HepG2 (cell line): Measurements from ENCODE around the gene ITGB6. TPM values are rescaled to one million over a fixed set of nuclear protein-coding genes. Genes with fewer than 3 reads are reported as not detected.

Experiments
- ATAC-seq: fragments of 200-7000 bp; cut with Tn5 transposase; 3 replicates; pipeline ENCODE4 v1.9.1; 2020; ENCODE audit warnings: mild to moderate bottlenecking, moderate library complexity
- BruUV-seq: library from RNA; stranded (reverse); fragments of 400-500 nt; replicated peaks from 2 replicates; lab custom pipeline; 2021; lab: Mats Ljungman, UMichigan
- CTCF ChIA-PET: fragments of 300-600 bp; formaldehyde crosslinking; extraction: SDS; loops from one replicate; lab custom pipeline; 2021; ENCODE audit warnings: low total read pairs, inconsistent platforms, low intra/inter-chr PET ratio; lab: Yijun Ruan, JAX
- POLR2A ChIA-PET: fragments of 350-600 bp; sonication (Branson Sonifier 250); formaldehyde crosslinking; loops from one replicate; lab custom pipeline; 2020; ENCODE audit warnings: antibody characterized with exemption, inconsistent platforms; lab: Yijun Ruan, JAX
- DNase-seq: peaks from one replicate; pipeline ENCODE4 v3.0.0-alpha.2; 2015; ENCODE audit warnings: low spot score
- FAIRE-seq: peaks from 3 replicates; lab custom pipeline; 2011; peaks lifted over from hg19 to GRCh38; lab: Jason Lieb, UNC
- H2AFZ ChIP-seq: one replicate; pipeline ENCODE4 v1.6.1; 2011; ENCODE audit warnings: low read length, inconsistent platforms
- H3K27ac ChIP-seq: fragments of 300-600 bp; 3 replicates; pipeline ENCODE4 v1.8.0; 2011; ENCODE audit warnings: mixed run types, mild to moderate bottlenecking, mixed read lengths, low read length, inconsistent platforms; ENCODE audit not compliant: insufficient read depth; ENCODE audit errors: extremely low read length
- H3K27me3 ChIP-seq, 2 experiments: fragments of 200-600 bp in 1 of 2; 2 replicates in 1 of 2; 3 replicates in 1 of 2; pipeline versions ENCODE4 v1.6.0 to v1.8.0; 2011; ENCODE audit warnings: low read length in 2 of 2, mild to moderate bottlenecking in 2 of 2, moderate library complexity in 2 of 2, inconsistent platforms in 1 of 2; ENCODE audit not compliant: insufficient read depth in 2 of 2, control insufficient read depth in 1 of 2
- H3K36me3 ChIP-seq, 2 experiments: fragments of 200-600 bp in 1 of 2; replicated peaks in 1 of 2; 2 replicates in 1 of 2; 3 replicates in 1 of 2; pipeline versions ENCODE4 v1.5.1 to v1.8.0; 2011; ENCODE audit warnings: low read length in 2 of 2, inconsistent platforms in 1 of 2; ENCODE audit not compliant: insufficient read depth in 2 of 2, control insufficient read depth in 1 of 2
- H3K4me1 ChIP-seq: 2 replicates; pipeline ENCODE4 v1.5.1; 2012; ENCODE audit warnings: low read length, inconsistent platforms; ENCODE audit not compliant: insufficient read depth
- H3K4me2 ChIP-seq: 2 replicates; pipeline ENCODE4 v1.6.0; 2011; ENCODE audit warnings: low read depth, low read length, inconsistent platforms
- H3K4me3 ChIP-seq, 3 experiments: fragments of 200-600 bp in 1 of 3; sonication (generic), shearing (Covaris generic) in 1 of 3; replicated peaks in 1 of 3; 2 replicates each; pipeline ENCODE4 v1.5.1; 2011 to 2016; ENCODE audit warnings: low read length in 3 of 3, inconsistent platforms in 2 of 3, low read depth in 2 of 3, mild to moderate bottlenecking in 2 of 3, control low read depth in 1 of 3, mixed read lengths in 1 of 3; ENCODE audit not compliant: insufficient read depth in 1 of 3
- H3K79me2 ChIP-seq: one replicate; pipeline ENCODE4 v1.6.1; 2011; ENCODE audit warnings: low read length, inconsistent platforms; ENCODE audit not compliant: insufficient read depth
- H3K9ac ChIP-seq: 2 replicates; pipeline ENCODE4 v1.6.0; 2011; ENCODE audit warnings: mild to moderate bottlenecking, low read depth, low read length, inconsistent platforms; ENCODE audit not compliant: insufficient read depth
- H3K9me3 ChIP-seq: 2 replicates; pipeline ENCODE4 v1.5.1; 2012; ENCODE audit warnings: mild to moderate bottlenecking, low read length
- H4K20me1 ChIP-seq: 2 replicates; pipeline ENCODE4 v1.6.0; 2011; ENCODE audit warnings: inconsistent platforms, mild to moderate bottlenecking, low read length, moderate library complexity; ENCODE audit not compliant: insufficient read depth
- CC2D1A ChIP-seq: sonication (generic); formaldehyde crosslinking; IDR thresholded peaks from 2 replicates; pipeline ENCODE4 v1.8.1; 2023; ENCODE audit warnings: mild to moderate bottlenecking, missing genetic modification reagents
- DMAP1 ChIP-seq: IDR thresholded peaks from 2 replicates; pipeline ENCODE4 v1.6.1; 2016
- EZH2 ChIP-seq: conservative IDR thresholded peaks from 2 replicates; pipeline ENCODE4 v1.6.1; 2012; ENCODE audit warnings: mild to moderate bottlenecking, low read depth, low read length, moderate library complexity
- GTF3A ChIP-seq: sonication (generic); formaldehyde crosslinking; conservative IDR thresholded peaks from 2 replicates; pipeline ENCODE4 v1.4.0; 2020; ENCODE audit warnings: mild to moderate bottlenecking, missing genetic modification reagents
- HHEX ChIP-seq: IDR thresholded peaks from 2 replicates; pipeline ENCODE4 v1.6.1; 2016; ENCODE audit warnings: control low read depth
- NFATC3 ChIP-seq: sonication (generic); formaldehyde crosslinking; IDR thresholded peaks from 2 replicates; pipeline ENCODE4 v1.5.1; 2020; ENCODE audit warnings: mild to moderate bottlenecking, missing genetic modification reagents
- REPIN1 ChIP-seq: sonication (generic); formaldehyde crosslinking; IDR thresholded peaks from 2 replicates; pipeline ENCODE4 v1.8.0; 2022; ENCODE audit warnings: missing genetic modification reagents, low read depth, mild to moderate bottlenecking, borderline replicate concordance
- ZFP36L2 ChIP-seq: sonication (generic); formaldehyde crosslinking; IDR thresholded peaks from 2 replicates; pipeline ENCODE4 v1.4.0; 2020; ENCODE audit warnings: missing genetic modification reagents
- ZNF44 ChIP-seq: sonication (generic); formaldehyde crosslinking; IDR thresholded peaks from 2 replicates; pipeline ENCODE4 v1.5.1; 2020; ENCODE audit warnings: mild to moderate bottlenecking, missing genetic modification reagents
- ZNF550 ChIP-seq: sonication (generic); formaldehyde crosslinking; IDR thresholded peaks from 2 replicates; pipeline ENCODE4 v1.4.0; 2020; ENCODE audit warnings: mild to moderate bottlenecking, missing genetic modification reagents, borderline replicate concordance
- ZNF777 ChIP-seq: sonication (generic); formaldehyde crosslinking; IDR thresholded peaks from 2 replicates; pipeline ENCODE4 v1.4.0; 2020; ENCODE audit warnings: missing genetic modification reagents
- WGBS: methylation state at CpG from one replicate; pipeline ENCODE4 v1.1.6; 2017; ENCODE audit warnings: low lambda C conversion rate; 5-methylcytosine and 5-hydroxymethylcytosine counted together
- in situ Hi-C: cut with HindIII; loops from 2 replicates; pipeline ENCODE4 v1.10.0; 2017; ENCODE audit warnings: low pct_unique_long_range_greater_than_20kb; ENCODE audit not compliant: extremely low pct_ligation_motif_present
- intact Hi-C: fragments of 100-400 bp; cut with micrococcal nuclease; formaldehyde crosslinking; loops from one replicate; pipeline ENCODE4 v1.10.0; 2022; ENCODE audit not compliant: unreplicated experiment
- polyA plus RNA-seq, 8 experiments: library from polyadenylated mRNA; depleted of rRNA in 3 of 8; stranded (reverse) in 7 of 8; unstranded in 1 of 8; fragments of >200 nt; fragmentation: Illumina TruSeq in 4 of 8; extraction: Trizol in 4 of 8; gene quantifications; 2 replicates each; pipeline versions ENCODE4 v1.2.1 to v1.2.3, GENCODE V29; 2011 to 2016; ENCODE audit warnings: low read depth in 4 of 8, missing spikeins in 1 of 8, mixed read lengths in 1 of 8; ENCODE audit not compliant: insufficient read depth in 1 of 8
- total RNA-seq, 5 experiments: library from RNA; depleted of rRNA; stranded (reverse); fragments of >200 nt; fragmentation: Illumina TruSeq; extraction: Trizol; gene quantifications; 2 replicates each; pipeline ENCODE4 v1.2.3, GENCODE V29; 2016; ENCODE audit warnings: low read depth in 1 of 5
- TF ChIP-seq, protein P1 (sequence below): sonication (generic); formaldehyde crosslinking; IDR thresholded peaks from 2 replicates; pipeline ENCODE4 v1.4.0; 2020; ENCODE audit warnings: missing genetic modification reagents
- TF ChIP-seq, protein P2 (sequence below): sonication (generic); formaldehyde crosslinking; IDR thresholded peaks from 2 replicates; pipeline ENCODE4 v1.4.0; 2020; ENCODE audit warnings: missing genetic modification reagents
- TF ChIP-seq, protein P3 (sequence below), 2 experiments: sonication (generic) in 1 of 2; formaldehyde crosslinking in 1 of 2; IDR thresholded peaks; 2 replicates each; pipeline versions ENCODE4 v1.6.1 to v1.9.0; 2014 to 2022; ENCODE audit warnings: antibody characterized with exemption in 1 of 2, borderline replicate concordance in 1 of 2, inconsistent platforms in 1 of 2, low read depth in 1 of 2, missing genetic modification reagents in 1 of 2

The ITGB6 gene
- total and polyA plus RNA-seq, 2 of the 13 experiments (the other 11 are each of a cell fraction or from before 2014, with no cell fraction given) = not detected

DNA sequence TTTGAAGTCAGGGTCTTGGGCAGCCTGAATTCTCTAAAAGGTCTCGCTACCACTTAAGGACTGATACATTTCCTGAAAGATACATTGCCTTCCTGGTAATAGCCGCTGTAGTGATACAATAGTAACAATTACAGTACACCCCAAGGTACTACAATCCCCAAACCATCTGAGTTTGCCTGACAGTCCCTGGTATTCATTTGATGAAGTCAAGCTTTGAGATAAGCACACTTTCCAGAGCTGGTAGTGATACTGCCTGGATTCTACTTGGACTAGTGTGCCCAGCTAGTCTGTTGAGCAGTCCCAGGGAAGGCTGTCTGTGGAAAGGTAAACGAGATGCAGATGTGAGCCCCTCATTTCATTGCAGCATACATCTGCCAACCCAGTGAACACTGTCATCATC lies 24.4 kb upstream of the ITGB6 start:
- H3K4me2 ChIP-seq = no peak overlapping the region
- DNase-seq (no peak), ATAC-seq (no peak), FAIRE-seq (no peak)
- intact Hi-C loops = no loop called here
- in situ Hi-C loops = no loop called here
- H3K4me1 ChIP-seq = peaks cover 52% of the 10 kb centered on the region
- H3K36me3 ChIP-seq = no peaks in the 10 kb centered on the region
- no TSS peak for BruUV-seq
- 41% methylated on average over 3 of the region's 3 CpGs for WGBS
- TF ChIP-seq DMAP1 (no peak), GTF3A (CRISPR knock-in tag) (no peak), ZNF550 (CRISPR knock-in tag) (no peak), ZFP36L2 (CRISPR knock-in tag) (no peak), ZNF44 (CRISPR knock-in tag) (no peak), REPIN1 (CRISPR knock-in tag) (no peak), ZNF777 (CRISPR knock-in tag) (no peak), EZH2 (no peak), CC2D1A (no peak), NFATC3 (no peak), HHEX (CRISPR knock-in tag) (no peak)
- TF ChIP-seq, protein P1, sequence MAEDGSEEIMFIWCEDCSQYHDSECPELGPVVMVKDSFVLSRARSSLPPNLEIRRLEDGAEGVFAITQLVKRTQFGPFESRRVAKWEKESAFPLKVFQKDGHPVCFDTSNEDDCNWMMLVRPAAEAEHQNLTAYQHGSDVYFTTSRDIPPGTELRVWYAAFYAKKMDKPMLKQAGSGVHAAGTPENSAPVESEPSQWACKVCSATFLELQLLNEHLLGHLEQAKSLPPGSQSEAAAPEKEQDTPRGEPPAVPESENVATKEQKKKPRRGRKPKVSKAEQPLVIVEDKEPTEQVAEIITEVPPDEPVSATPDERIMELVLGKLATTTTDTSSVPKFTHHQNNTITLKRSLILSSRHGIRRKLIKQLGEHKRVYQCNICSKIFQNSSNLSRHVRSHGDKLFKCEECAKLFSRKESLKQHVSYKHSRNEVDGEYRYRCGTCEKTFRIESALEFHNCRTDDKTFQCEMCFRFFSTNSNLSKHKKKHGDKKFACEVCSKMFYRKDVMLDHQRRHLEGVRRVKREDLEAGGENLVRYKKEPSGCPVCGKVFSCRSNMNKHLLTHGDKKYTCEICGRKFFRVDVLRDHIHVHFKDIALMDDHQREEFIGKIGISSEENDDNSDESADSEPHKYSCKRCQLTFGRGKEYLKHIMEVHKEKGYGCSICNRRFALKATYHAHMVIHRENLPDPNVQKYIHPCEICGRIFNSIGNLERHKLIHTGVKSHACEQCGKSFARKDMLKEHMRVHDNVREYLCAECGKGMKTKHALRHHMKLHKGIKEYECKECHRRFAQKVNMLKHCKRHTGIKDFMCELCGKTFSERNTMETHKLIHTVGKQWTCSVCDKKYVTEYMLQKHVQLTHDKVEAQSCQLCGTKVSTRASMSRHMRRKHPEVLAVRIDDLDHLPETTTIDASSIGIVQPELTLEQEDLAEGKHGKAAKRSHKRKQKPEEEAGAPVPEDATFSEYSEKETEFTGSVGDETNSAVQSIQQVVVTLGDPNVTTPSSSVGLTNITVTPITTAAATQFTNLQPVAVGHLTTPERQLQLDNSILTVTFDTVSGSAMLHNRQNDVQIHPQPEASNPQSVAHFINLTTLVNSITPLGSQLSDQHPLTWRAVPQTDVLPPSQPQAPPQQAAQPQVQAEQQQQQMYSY (CRISPR knock-in tag) = no peak
- TF ChIP-seq, protein P2, sequence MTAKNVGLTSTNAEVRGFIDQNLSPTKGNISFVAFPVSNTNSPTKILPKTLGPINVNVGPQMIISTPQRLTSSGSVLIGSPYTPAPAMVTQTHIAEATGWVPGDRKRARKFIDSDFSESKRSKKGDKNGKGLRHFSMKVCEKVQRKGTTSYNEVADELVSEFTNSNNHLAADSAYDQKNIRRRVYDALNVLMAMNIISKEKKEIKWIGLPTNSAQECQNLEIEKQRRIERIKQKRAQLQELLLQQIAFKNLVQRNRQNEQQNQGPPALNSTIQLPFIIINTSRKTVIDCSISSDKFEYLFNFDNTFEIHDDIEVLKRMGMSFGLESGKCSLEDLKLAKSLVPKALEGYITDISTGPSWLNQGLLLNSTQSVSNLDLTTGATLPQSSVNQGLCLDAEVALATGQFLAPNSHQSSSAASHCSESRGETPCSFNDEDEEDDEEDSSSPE (CRISPR knock-in tag) = no peak
- TF ChIP-seq, protein P3, sequence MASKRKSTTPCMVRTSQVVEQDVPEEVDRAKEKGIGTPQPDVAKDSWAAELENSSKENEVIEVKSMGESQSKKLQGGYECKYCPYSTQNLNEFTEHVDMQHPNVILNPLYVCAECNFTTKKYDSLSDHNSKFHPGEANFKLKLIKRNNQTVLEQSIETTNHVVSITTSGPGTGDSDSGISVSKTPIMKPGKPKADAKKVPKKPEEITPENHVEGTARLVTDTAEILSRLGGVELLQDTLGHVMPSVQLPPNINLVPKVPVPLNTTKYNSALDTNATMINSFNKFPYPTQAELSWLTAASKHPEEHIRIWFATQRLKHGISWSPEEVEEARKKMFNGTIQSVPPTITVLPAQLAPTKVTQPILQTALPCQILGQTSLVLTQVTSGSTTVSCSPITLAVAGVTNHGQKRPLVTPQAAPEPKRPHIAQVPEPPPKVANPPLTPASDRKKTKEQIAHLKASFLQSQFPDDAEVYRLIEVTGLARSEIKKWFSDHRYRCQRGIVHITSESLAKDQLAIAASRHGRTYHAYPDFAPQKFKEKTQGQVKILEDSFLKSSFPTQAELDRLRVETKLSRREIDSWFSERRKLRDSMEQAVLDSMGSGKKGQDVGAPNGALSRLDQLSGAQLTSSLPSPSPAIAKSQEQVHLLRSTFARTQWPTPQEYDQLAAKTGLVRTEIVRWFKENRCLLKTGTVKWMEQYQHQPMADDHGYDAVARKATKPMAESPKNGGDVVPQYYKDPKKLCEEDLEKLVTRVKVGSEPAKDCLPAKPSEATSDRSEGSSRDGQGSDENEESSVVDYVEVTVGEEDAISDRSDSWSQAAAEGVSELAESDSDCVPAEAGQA (IDR thresholded peaks at IDR 0.05; ENCODE audit: low read depth) = no peak
- TF ChIP-seq, protein P3 (CRISPR knock-in tag; IDR thresholded peaks at IDR 0.05; ENCODE audit: borderline replicate concordance) = no peak
- no peaks in the 10 kb centered on the region for H4K20me1 ChIP-seq
- ChIA-PET CTCF (no interaction called here), POLR2A (interaction anchor here (1.1 kb wide), 1 partner anchor 17 kb away, joined by 4 read pairs; no protein-coding TSS in a partner anchor)
- H3K9me3 ChIP-seq = no peaks in the 10 kb centered on the region
- no peak overlapping the region for H2AFZ ChIP-seq
- H3K27me3 ChIP-seq = no peaks in the 10 kb centered on the region
- no peak overlapping the region for H3K4me3 ChIP-seq
- no peak overlapping the region for H3K9ac ChIP-seq
- H3K79me2 ChIP-seq = no peaks in the 10 kb centered on the region
- no peak overlapping the region for H3K27ac ChIP-seq
